Body of pancreas (tissue), 4 donors: ENCODE measurements around the gene BTAF1. TPM values are rescaled to one million over a fixed set of nuclear protein-coding genes. Genes with fewer than 3 reads are reported as not detected.
"Not testable (repeated sequence)": the region's sequence is repeated elsewhere in the genome, so short reads cannot be mapped to it uniquely, and the experiment has no call there.

Source experiments
- ATAC-seq: fragments of 150-250 bp; one replicate; pipeline ENCODE4 v1.9.1; 2016
- DNase-seq, 4 donors: peaks; one replicate each; pipeline ENCODE4 v3.0.0-alpha.2; 2019
- H3K27ac ChIP-seq, 4 donors: fragments of 200-600 bp; sonication (generic); 1 replicate in 3 of 4; 2 replicates in 1 of 4; pipeline versions ENCODE4 v1.5.1 to v1.6.1; 2016 to 2019; ENCODE audit warnings: mild to moderate bottlenecking in 1 of 4, mixed read lengths in 1 of 4, moderate library complexity in 1 of 4
- H3K27me3 ChIP-seq, 2 donors: fragments of 200-600 bp; sonication (generic); one replicate each; pipeline ENCODE4 v1.6.0; 2016; ENCODE audit warnings: mild to moderate bottlenecking in 1 of 2
- H3K36me3 ChIP-seq, 2 donors: fragments of 200-600 bp; sonication (generic); replicated peaks in 1 of 2; 2 replicates each; pipeline ENCODE4 v1.5.1; 2016; ENCODE audit warnings: low read depth in 2 of 2; ENCODE audit not compliant: insufficient read depth in 1 of 2
- H3K4me1 ChIP-seq: fragments of 200-600 bp; sonication (generic); one replicate; pipeline ENCODE4 v1.6.0; 2016
- H3K4me3 ChIP-seq, 2 donors: fragments of 200-600 bp; sonication (generic); 1 replicate in 1 of 2; 2 replicates in 1 of 2; pipeline ENCODE4 v1.5.1; 2016 to 2019
- H3K9me3 ChIP-seq, 3 donors: fragments of 200-600 bp; sonication (generic); 1 replicate in 2 of 3; 2 replicates in 1 of 3; pipeline ENCODE4 v1.5.1; 2016
- CTCF ChIP-seq, 7 experiments: fragments of 450-650 bp in 4 of 7; fragments of 200-600 bp in 3 of 7; sonication (generic) in 3 of 7; IDR thresholded peaks; one replicate each; pipeline ENCODE4 v1.5.1; 2016 to 2019; ENCODE audit warnings: antibody characterized with exemption in 7 of 7
- POLR2A ChIP-seq, 3 donors: fragments of 450-650 bp; IDR thresholded peaks; one replicate each; pipeline ENCODE4 v1.6.1; 2016; ENCODE audit warnings: antibody characterized with exemption in 3 of 3, mild to moderate bottlenecking in 2 of 3
- WGBS, 2 donors: methylation state at CpG; one replicate each; pipeline ENCODE4 v1.1.5; 2017; 5-methylcytosine and 5-hydroxymethylcytosine counted together
- intact Hi-C: fragments of 100-400 bp; cut with DNase I; formaldehyde crosslinking; loops from one replicate; pipeline ENCODE4 v1.15.1; 2023
- total RNA-seq, 2 donors: library from RNA; depleted of rRNA; stranded (reverse); fragments of >200 nt; gene quantifications; one replicate each; pipeline ENCODE4 v1.1.0, GENCODE V29; 2016

The BTAF1 gene
- total RNA-seq, 2 donors from 2014 or later, result 30.0 to 39.7 TPM

GRCh38 chr10:91886954-91887271 lies 36.7 kb upstream of the BTAF1 start:
- Histone ChIP-seq H3K9me3 (no peaks in the 10 kb centered on the region), H3K27me3 (no peaks in the 10 kb centered on the region), H3K36me3 (no peaks in the 10 kb centered on the region), H3K4me3 (peak overlapping the region in 1 of 2 donors; percentile 14), H3K27ac (no peak overlapping the region), H3K4me1 (peaks cover 13% of the 10 kb centered on the region)
- TF ChIP-seq POLR2A (IDR thresholded peaks at IDR 0.05) (no peak), CTCF (IDR thresholded peaks at IDR 0.05) (no peak)
- 22 to 27% methylated on average over 6 of the region's 6 CpGs for WGBS, 2 donors
- intact Hi-C loops, result no loop called here
- ATAC-seq (no peak), DNase-seq (no peak)

GRCh38 chr10:91887272-91888076 lies 36.1 kb upstream of the BTAF1 start:
- WGBS, 2 donors, result 2% methylated on average over 24 to 59 of the region's 59 CpGs
- no peak for TF ChIP-seq POLR2A (IDR thresholded peaks at IDR 0.05)
- Histone ChIP-seq H3K9me3 (no peaks in the 10 kb centered on the region), H3K27ac (no peak overlapping the region), H3K36me3 (no peaks in the 10 kb centered on the region), H3K4me1 (peaks cover 13% of the 10 kb centered on the region), H3K27me3 (no peaks in the 10 kb centered on the region), H3K4me3 (peak overlapping the region in 1 of 2 donors; percentile 14)
- DNase-seq (peak in 2 of 4 donors; percentile 21 to 41), ATAC-seq (peak; percentile 54)
- intact Hi-C loops, result no loop called here

GRCh38 chr10:91891125-91892001 lies 32.2 kb upstream of the BTAF1 start:
- WGBS, 2 donors, result 72 to 80% methylated on average over 1 of the region's 1 CpG
- no peak for TF ChIP-seq CTCF (IDR thresholded peaks at IDR 0.05)
- no peak for TF ChIP-seq POLR2A (IDR thresholded peaks at IDR 0.05)
- Histone ChIP-seq H3K36me3 (no peaks in the 10 kb centered on the region), H3K27me3 (no peaks in the 10 kb centered on the region), H3K27ac (no peak overlapping the region), H3K9me3 (no peaks in the 10 kb centered on the region), H3K4me3 (no peak overlapping the region), H3K4me1 (peaks cover 13% of the 10 kb centered on the region)
- ATAC-seq, result no peak
- no peak for DNase-seq
- intact Hi-C loops, result no loop called here

- H3K27me3 ChIP-seq, result no peaks in the 10 kb centered on the region
- H3K4me1 ChIP-seq, result peaks cover under 1% of the 10 kb centered on the region
- H3K4me3 ChIP-seq, result no peak overlapping the region
- TF ChIP-seq CTCF (IDR thresholded peaks at IDR 0.05) (no peak), POLR2A (IDR thresholded peaks at IDR 0.05) (no peak)
- no peak for DNase-seq
- no peak for ATAC-seq
- H3K36me3 ChIP-seq, result no peaks in the 10 kb centered on the region
- 89 to 94% methylated on average over 2 of the region's 2 CpGs for WGBS, 2 donors
- intact Hi-C loops, result no loop called here
- no peak overlapping the region for H3K27ac ChIP-seq
- no peaks in the 10 kb centered on the region for H3K9me3 ChIP-seq
Observed at GRCh38 chr10:91893051-91893450, 30.5 kb upstream of the BTAF1 start.

GRCh38 chr10:91894261-91894685 lies 29.3 kb upstream of the BTAF1 start:
- ATAC-seq, H3K4me1 ChIP-seq, intact Hi-C loops, H3K4me3 ChIP-seq, H3K36me3 ChIP-seq, H3K27me3 ChIP-seq, DNase-seq, H3K9me3 ChIP-seq, H3K27ac ChIP-seq: not testable (repeated sequence)
- 84 to 87% methylated on average over 13 to 14 of the region's 14 CpGs for WGBS, 2 donors
